Tibial nerve (tissue), 4 donors: ENCODE measurements around the gene ZNF787. TPM values are rescaled to one million over a fixed set of nuclear protein-coding genes. Genes with fewer than 3 reads are reported as not detected.
"Not testable (repeated sequence)": the region's sequence is repeated elsewhere in the genome, so short reads cannot be mapped to it uniquely, and the experiment has no call there.

Experiments
- DNase-seq, 2 donors: peaks; one replicate each; pipeline ENCODE4 v3.0.0-alpha.2; 2019; ENCODE audit warnings: low spot score in 2 of 2
- H3K27ac ChIP-seq, 4 donors: fragments of 200-600 bp; sonication (generic) in 3 of 4; one replicate each; pipeline ENCODE4 v1.5.1; 2017 to 2019; ENCODE audit warnings: mild to moderate bottlenecking in 1 of 4
- H3K27me3 ChIP-seq, 2 donors: fragments of 200-600 bp; sonication (generic) in 1 of 2; one replicate each; pipeline versions ENCODE4 v1.5.1 to v1.6.0; 2017 to 2019
- H3K36me3 ChIP-seq, 3 donors: fragments of 200-600 bp; sonication (generic); one replicate each; pipeline ENCODE4 v1.5.1; 2018 to 2019
- H3K4me1 ChIP-seq, 4 donors: fragments of 200-600 bp; sonication (generic) in 3 of 4; one replicate each; pipeline ENCODE4 v1.5.1; 2017 to 2019
- H3K4me3 ChIP-seq, 4 donors: fragments of 200-600 bp; sonication (generic) in 3 of 4; one replicate each; pipeline ENCODE4 v1.5.1; 2017 to 2019; ENCODE audit warnings: mild to moderate bottlenecking in 1 of 4, moderate library complexity in 1 of 4
- H3K9me3 ChIP-seq, 4 donors: fragments of 200-600 bp; sonication (generic) in 3 of 4; one replicate each; pipeline ENCODE4 v1.5.1; 2017 to 2019
- CTCF ChIP-seq, 5 experiments: fragments of 200-600 bp in 3 of 5; fragments of 450-650 bp in 2 of 5; sonication (generic) in 3 of 5; IDR thresholded peaks; one replicate each; pipeline ENCODE4 v1.5.1; 2016 to 2019; ENCODE audit warnings: antibody characterized with exemption in 5 of 5, mild to moderate bottlenecking in 3 of 5, moderate library complexity in 2 of 5
- EP300 ChIP-seq, 2 donors: sonication (generic); formaldehyde crosslinking; IDR thresholded peaks; one replicate each; pipeline ENCODE4 v1.6.1; 2017; ENCODE audit warnings: antibody characterized with exemption in 2 of 2, mild to moderate bottlenecking in 1 of 2
- POLR2A ChIP-seq, 2 donors: fragments of 450-650 bp; IDR thresholded peaks; one replicate each; pipeline ENCODE4 v1.6.1; 2017; ENCODE audit warnings: antibody characterized with exemption in 2 of 2, mild to moderate bottlenecking in 2 of 2, moderate library complexity in 2 of 2
- WGBS, 2 donors: methylation state at CpG; one replicate each; pipeline ENCODE4 v1.1.5; 2018; 5-methylcytosine and 5-hydroxymethylcytosine counted together
- total RNA-seq, 4 donors: library from RNA; depleted of rRNA; stranded (reverse); fragments of >200 nt; gene quantifications; one replicate each; pipeline ENCODE4 v1.1.0, GENCODE V29; 2016

Gene ZNF787
- total RNA-seq, 4 donors from 2014 or later, result 13.6 to 21.6 (median 18.5) TPM

GRCh38 chr19:56107626-56108351, 13.3 kb downstream of the ZNF787 start:
- 68 to 74% methylated on average over 18 to 27 of the region's 27 CpGs for WGBS, 2 donors
- Histone ChIP-seq H3K4me3 (no peak overlapping the region), H3K27me3 (no peaks in the 10 kb centered on the region), H3K27ac (peak overlapping the region in 3 of 4 donors; percentile 29 to 83 (median 60)), H3K9me3 (no peaks in the 10 kb centered on the region), H3K36me3 (peaks cover 0 to 16% (median 0%) of the 10 kb centered on the region in 3 donors), H3K4me1 (peaks cover 0 to 89% (median 68%) of the 10 kb centered on the region in 4 donors)
- TF ChIP-seq CTCF (IDR thresholded peaks at IDR 0.05) (no peak), POLR2A (IDR thresholded peaks at IDR 0.05) (no peak)
- DNase-seq, result no peak

GRCh38 chr19:56106993-56107392, 14.1 kb downstream of the ZNF787 start:
- Histone ChIP-seq H3K4me3 (no peak overlapping the region), H3K9me3 (no peaks in the 10 kb centered on the region), H3K27ac (peak overlapping the region in 2 of 4 donors; percentile 19 to 83), H3K4me1 (peaks cover 0 to 83% (median 60%) of the 10 kb centered on the region in 4 donors), H3K27me3 (no peaks in the 10 kb centered on the region), H3K36me3 (peaks cover 0 to 24% (median 0%) of the 10 kb centered on the region in 3 donors)
- 85 to 89% methylated on average over 11 of the region's 11 CpGs for WGBS, 2 donors
- TF ChIP-seq CTCF (IDR thresholded peaks at IDR 0.05) (no peak), POLR2A (IDR thresholded peaks at IDR 0.05) (no peak), EP300 (IDR thresholded peaks at IDR 0.05) (no peak)
- no peak for DNase-seq

- H3K36me3 ChIP-seq, result peaks cover 0 to 30% (median 0%) of the 10 kb centered on the region in 3 donors
- H3K9me3 ChIP-seq, result no peaks in the 10 kb centered on the region
- no peaks in the 10 kb centered on the region for H3K27me3 ChIP-seq
- H3K4me3 ChIP-seq, result no peak overlapping the region
- TF ChIP-seq CTCF (IDR thresholded peaks at IDR 0.05), result no peak
- no peak for TF ChIP-seq POLR2A (IDR thresholded peaks at IDR 0.05)
- no peak for TF ChIP-seq EP300 (IDR thresholded peaks at IDR 0.05)
- peak overlapping the region in 2 of 4 donors; percentile 19 to 83 for H3K27ac ChIP-seq
- DNase-seq, result no peak
- 83 to 88% methylated on average over 22 to 27 of the region's 27 CpGs for WGBS, 2 donors
- peaks cover 0 to 77% (median 54%) of the 10 kb centered on the region in 4 donors for H3K4me1 ChIP-seq
These were observed 14.7 kb downstream of the ZNF787 start for GRCh38 chr19:56106397-56106849.

- not testable (repeated sequence) for DNase-seq, H3K9me3 ChIP-seq, H3K27me3 ChIP-seq
- Histone ChIP-seq H3K4me1 (peaks cover 0 to 72% (median 49%) of the 10 kb centered on the region in 4 donors), H3K36me3 (peaks cover 0 to 35% (median 0%) of the 10 kb centered on the region in 3 donors), H3K4me3 (peak overlapping the region in 1 of 4 donors; percentile 12), H3K27ac (peak overlapping the region; percentile 43 to 83 (median 66))
- WGBS, 2 donors, result 88 to 96% methylated on average over 61 of the region's 61 CpGs
These were observed 15.2 kb downstream of the ZNF787 start for GRCh38 chr19:56105831-56106396.

GRCh38 chr19:56105090-56105701, 15.9 kb downstream of the ZNF787 start:
- Histone ChIP-seq H3K27ac (peak overlapping the region; percentile 43 to 83 (median 66)), H3K9me3 (no peaks in the 10 kb centered on the region), H3K27me3 (no peaks in the 10 kb centered on the region), H3K36me3 (peaks cover 0 to 42% (median 0%) of the 10 kb centered on the region in 3 donors), H3K4me3 (peak overlapping the region in 1 of 4 donors; percentile 12), H3K4me1 (peaks cover 0 to 65% (median 42%) of the 10 kb centered on the region in 4 donors)
- 18 to 27% methylated on average over 22 of the region's 22 CpGs for WGBS, 2 donors
- TF ChIP-seq POLR2A (IDR thresholded peaks at IDR 0.05) (no peak), CTCF (IDR thresholded peaks at IDR 0.05) (peak; percentile 58 to 77 (median 65)), EP300 (IDR thresholded peaks at IDR 0.05) (peak in 1 of 2 donors; percentile 51)
- peak; percentile 52 to 72 for DNase-seq
